Measurements from ENCODE around the gene ADGRL3. TPM values are rescaled to one million over a fixed set of nuclear protein-coding genes. Genes with fewer than 3 reads are reported as not detected.

Gene ADGRL3
- total RNA-seq, 4 donors from 2014 or later = 2.2 to 10.0 (median 4.6) TPM

DNA sequence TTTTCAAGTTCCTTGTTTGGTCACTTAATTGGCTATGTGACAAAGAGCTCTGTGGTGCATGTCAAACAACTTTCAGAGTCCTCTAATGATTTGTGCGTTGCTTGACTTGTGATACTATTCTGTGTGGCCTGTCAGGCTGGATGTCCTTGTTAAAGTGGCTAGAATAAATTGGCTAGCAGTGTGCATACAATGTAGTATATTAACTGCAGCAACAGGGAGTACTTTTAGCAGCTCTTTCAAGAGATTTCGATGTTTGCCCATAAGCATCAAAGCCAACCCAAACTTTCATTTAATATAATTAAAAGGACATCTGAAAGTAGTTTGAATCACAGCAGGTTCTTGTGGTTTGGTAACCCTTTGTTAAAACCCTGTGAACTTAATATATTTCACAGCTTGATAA lies 718.9 kb downstream of the ADGRL3 start:
- peaks cover 0 to 11% (median 0%) of the 10 kb centered on the region in 4 donors for H3K4me1 ChIP-seq
- in situ Hi-C loops (cut with MboI; ENCODE audit: low pct_ligation_motif_present in 1 of 4, low pct_unique_long_range_greater_than_20kb in 1 of 4, low sequenced_read_pairs in 3 of 4) = no loop called here
- no peak for DNase-seq

DNA sequence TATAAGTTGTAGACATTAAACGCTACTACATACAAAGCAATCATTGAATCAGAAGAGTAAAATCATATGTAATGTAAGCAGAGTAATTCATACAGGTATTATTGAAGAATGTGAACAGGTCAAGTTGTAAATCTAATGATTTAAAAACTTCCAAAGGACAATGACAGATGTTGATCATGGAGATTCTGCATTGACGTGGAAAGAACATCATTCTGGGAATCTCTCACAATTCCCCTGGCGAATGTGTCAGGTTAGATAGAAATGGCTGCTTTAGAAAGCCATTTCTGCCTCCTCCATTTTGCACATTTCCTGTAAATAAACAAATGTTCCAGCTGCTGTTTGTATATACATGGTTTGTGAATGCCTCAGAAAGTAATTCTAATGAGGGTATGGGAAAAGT lies 719.4 kb downstream of the ADGRL3 start:
- intact Hi-C loops (cut with DNase I; ENCODE audit: low total_unique reads) = no loop called here
- peaks cover 0 to 11% (median 0%) of the 10 kb centered on the region in 4 donors for H3K4me1 ChIP-seq
- no peak overlapping the region for H3K27ac ChIP-seq
- in situ Hi-C loops (cut with MboI; ENCODE audit: low pct_ligation_motif_present in 1 of 4, low pct_unique_long_range_greater_than_20kb in 1 of 4, low sequenced_read_pairs in 3 of 4) = no loop called here
- TF ChIP-seq, protein P1, sequence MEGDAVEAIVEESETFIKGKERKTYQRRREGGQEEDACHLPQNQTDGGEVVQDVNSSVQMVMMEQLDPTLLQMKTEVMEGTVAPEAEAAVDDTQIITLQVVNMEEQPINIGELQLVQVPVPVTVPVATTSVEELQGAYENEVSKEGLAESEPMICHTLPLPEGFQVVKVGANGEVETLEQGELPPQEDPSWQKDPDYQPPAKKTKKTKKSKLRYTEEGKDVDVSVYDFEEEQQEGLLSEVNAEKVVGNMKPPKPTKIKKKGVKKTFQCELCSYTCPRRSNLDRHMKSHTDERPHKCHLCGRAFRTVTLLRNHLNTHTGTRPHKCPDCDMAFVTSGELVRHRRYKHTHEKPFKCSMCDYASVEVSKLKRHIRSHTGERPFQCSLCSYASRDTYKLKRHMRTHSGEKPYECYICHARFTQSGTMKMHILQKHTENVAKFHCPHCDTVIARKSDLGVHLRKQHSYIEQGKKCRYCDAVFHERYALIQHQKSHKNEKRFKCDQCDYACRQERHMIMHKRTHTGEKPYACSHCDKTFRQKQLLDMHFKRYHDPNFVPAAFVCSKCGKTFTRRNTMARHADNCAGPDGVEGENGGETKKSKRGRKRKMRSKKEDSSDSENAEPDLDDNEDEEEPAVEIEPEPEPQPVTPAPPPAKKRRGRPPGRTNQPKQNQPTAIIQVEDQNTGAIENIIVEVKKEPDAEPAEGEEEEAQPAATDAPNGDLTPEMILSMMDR (IDR thresholded peaks at IDR 0.05) = no peak
- TF ChIP-seq POLR2A (IDR thresholded peaks at IDR 0.05) (no peak), EP300 (IDR thresholded peaks at IDR 0.05; ENCODE audit: low read depth) (no peak), POLR2AphosphoS5 (IDR thresholded peaks at IDR 0.05) (no peak)
- WGBS, 2 donors (ENCODE audit: low coverage in 1 of 2) = 77 to 88% methylated on average over 3 of the region's 3 CpGs
- H3K9me3 ChIP-seq = no peaks in the 10 kb centered on the region
- DNase-seq = no peak
- no peaks in the 10 kb centered on the region for H3K36me3 ChIP-seq
- H3K27me3 ChIP-seq = no peaks in the 10 kb centered on the region
- no peak overlapping the region for H3K4me3 ChIP-seq

More for the DNA sequence above, 718.9 kb downstream of the ADGRL3 start:
- intact Hi-C loops (cut with DNase I; ENCODE audit: low total_unique reads) = no loop called here
- H3K4me3 ChIP-seq = no peak overlapping the region
- H3K36me3 ChIP-seq = no peaks in the 10 kb centered on the region
- TF ChIP-seq EP300 (IDR thresholded peaks at IDR 0.05; ENCODE audit: low read depth) (no peak), POLR2AphosphoS5 (IDR thresholded peaks at IDR 0.05) (no peak), POLR2A (IDR thresholded peaks at IDR 0.05) (no peak)
- TF ChIP-seq, protein P1 (IDR thresholded peaks at IDR 0.05) = no peak
- no peaks in the 10 kb centered on the region for H3K27me3 ChIP-seq
- no peak overlapping the region for H3K27ac ChIP-seq
- H3K9me3 ChIP-seq = no peaks in the 10 kb centered on the region
- WGBS, 2 donors (ENCODE audit: low coverage in 1 of 2) = 73 to 80% methylated on average over 1 to 2 of the region's 2 CpGs

DNA sequence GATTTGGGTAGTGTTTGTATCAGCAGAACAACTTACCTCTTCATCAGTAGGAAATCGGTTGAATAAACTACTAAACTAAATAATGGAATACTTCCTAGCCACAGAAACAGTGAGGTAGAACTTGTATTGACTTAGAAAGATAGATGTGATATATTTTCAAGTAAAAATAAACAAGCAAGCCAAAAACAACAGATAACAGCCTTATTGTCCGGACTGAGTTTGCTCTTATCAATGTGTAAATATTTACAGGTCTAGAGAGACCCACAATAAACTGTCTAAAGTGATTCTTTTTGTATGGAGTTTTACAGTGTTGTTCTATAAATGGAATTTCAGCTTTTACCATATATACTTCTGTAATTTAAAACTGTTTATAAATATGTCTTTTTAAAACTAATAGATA lies 721.8 kb downstream of the ADGRL3 start:
- intact Hi-C loops (cut with DNase I; ENCODE audit: low total_unique reads) = no loop called here
- 31 to 32% methylated on average over 2 of the region's 2 CpGs for WGBS, 2 donors (ENCODE audit: low coverage in 1 of 2)
- no peak for TF ChIP-seq POLR2AphosphoS5 (IDR thresholded peaks at IDR 0.05)
- no peak for TF ChIP-seq EP300 (IDR thresholded peaks at IDR 0.05; ENCODE audit: low read depth)
- TF ChIP-seq, protein P1 (IDR thresholded peaks at IDR 0.05) = no peak
- no peak for TF ChIP-seq POLR2A (IDR thresholded peaks at IDR 0.05)
- DNase-seq = no peak
- Histone ChIP-seq H3K27me3 (no peaks in the 10 kb centered on the region), H3K27ac (no peak overlapping the region), H3K9me3 (no peaks in the 10 kb centered on the region), H3K36me3 (no peaks in the 10 kb centered on the region), H3K4me3 (no peak overlapping the region), H3K4me1 (peaks cover 0 to 11% (median 0%) of the 10 kb centered on the region in 4 donors)
- in situ Hi-C loops (cut with MboI; ENCODE audit: low pct_ligation_motif_present in 1 of 4, low pct_unique_long_range_greater_than_20kb in 1 of 4, low sequenced_read_pairs in 3 of 4) = no loop called here

DNA sequence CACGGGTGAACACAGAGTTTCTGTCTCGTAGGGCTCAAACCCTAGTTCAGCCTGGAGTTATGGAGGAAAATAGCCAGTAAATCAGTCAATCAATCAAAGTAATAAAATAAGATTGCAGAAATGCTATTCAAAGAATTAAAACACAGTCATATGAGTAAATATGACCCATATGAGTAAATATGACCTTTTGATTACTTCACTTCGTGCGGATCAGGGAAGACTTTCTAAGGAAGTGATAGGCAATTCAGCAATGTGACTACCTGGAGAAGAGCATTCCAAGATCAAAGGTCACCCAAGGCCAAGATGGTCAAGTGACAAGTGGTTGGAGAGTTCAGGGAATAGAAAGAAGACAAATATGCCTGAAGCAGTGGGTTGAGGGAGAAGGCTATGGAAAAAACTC lies 722.6 kb downstream of the ADGRL3 start:
- no peak for DNase-seq
- no peaks in the 10 kb centered on the region for H3K27me3 ChIP-seq
- peaks cover 0 to 11% (median 0%) of the 10 kb centered on the region in 4 donors for H3K4me1 ChIP-seq
- H3K27ac ChIP-seq = no peak overlapping the region
- in situ Hi-C loops (cut with MboI; ENCODE audit: low pct_ligation_motif_present in 1 of 4, low pct_unique_long_range_greater_than_20kb in 1 of 4, low sequenced_read_pairs in 3 of 4) (no loop called here), intact Hi-C loops (cut with DNase I; ENCODE audit: low total_unique reads) (no loop called here)
- no peaks in the 10 kb centered on the region for H3K36me3 ChIP-seq
- 39 to 49% methylated on average over 4 of the region's 4 CpGs for WGBS, 2 donors (ENCODE audit: low coverage in 1 of 2)
- TF ChIP-seq POLR2AphosphoS5 (IDR thresholded peaks at IDR 0.05) (no peak), EP300 (IDR thresholded peaks at IDR 0.05; ENCODE audit: low read depth) (no peak), POLR2A (IDR thresholded peaks at IDR 0.05) (no peak)
- TF ChIP-seq, protein P1 (IDR thresholded peaks at IDR 0.05) = no peak
- H3K9me3 ChIP-seq = no peaks in the 10 kb centered on the region
- no peak overlapping the region for H3K4me3 ChIP-seq

Measured in transverse colon (tissue), 4 donors.